Panc1 (cell line): ENCODE data around the gene ALG12.

Experiments
- POLR2AphosphoS5 ChIP-seq: IDR thresholded peaks from 2 replicates; pipeline ENCODE4 v1.6.1; 2012; ENCODE audit warnings: mild to moderate bottlenecking, low read depth, low read length, moderate library complexity
- TCF7L2 ChIP-seq: IDR thresholded peaks from 2 replicates; pipeline ENCODE4 v1.6.1; 2011; ENCODE audit warnings: mild to moderate bottlenecking, low read depth, low read length, inconsistent platforms
- TF ChIP-seq, protein P1 (sequence below): fragments of 450-650 bp; IDR thresholded peaks from 2 replicates; pipeline ENCODE4 v1.5.1; 2017; ENCODE audit warnings: mild to moderate bottlenecking
- TF ChIP-seq, protein P2 (sequence below), 2 experiments: IDR thresholded peaks; 2 replicates each; pipeline ENCODE4 v1.6.1; 2011 to 2012; ENCODE audit warnings: low read depth in 2 of 2, control low read depth in 1 of 2, low read length in 1 of 2, mild to moderate bottlenecking in 1 of 2, moderate library complexity in 1 of 2; ENCODE audit not compliant: insufficient read depth in 1 of 2

DNA sequence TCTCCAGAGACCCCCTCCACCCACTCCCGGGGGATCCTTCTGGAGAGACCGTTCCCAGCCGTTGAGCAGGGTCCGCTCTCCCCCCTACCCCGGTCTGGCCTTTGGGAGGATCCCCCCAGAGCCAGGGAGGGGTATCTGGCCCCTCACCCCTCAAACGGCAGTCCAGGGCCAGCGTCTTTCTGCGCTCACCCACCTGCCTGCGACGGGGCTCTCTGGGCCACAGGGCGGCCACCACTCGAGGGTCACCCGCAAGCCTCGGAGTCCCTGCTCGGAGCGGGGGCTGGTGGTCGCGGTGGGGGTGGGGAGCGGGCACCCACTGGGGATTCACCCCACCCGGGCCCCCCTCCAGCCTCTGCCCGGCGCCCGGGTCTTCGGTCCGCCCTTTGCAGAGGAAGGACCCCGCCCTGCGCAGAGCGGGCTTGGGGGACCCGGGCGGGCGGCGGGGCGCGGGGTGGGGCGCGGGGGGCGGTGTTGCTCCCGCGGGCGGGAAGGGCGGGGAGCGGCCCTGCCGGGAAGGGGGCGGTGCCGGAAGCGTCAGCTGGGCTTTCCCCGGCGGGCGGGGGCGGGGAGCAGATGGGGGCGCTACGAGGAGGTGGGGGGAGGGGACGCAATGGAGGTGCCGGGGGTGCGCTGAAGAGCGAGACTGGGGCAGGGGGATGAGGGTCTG is 16.8 kb upstream of the ALG12 start:
- TF ChIP-seq, protein P1, sequence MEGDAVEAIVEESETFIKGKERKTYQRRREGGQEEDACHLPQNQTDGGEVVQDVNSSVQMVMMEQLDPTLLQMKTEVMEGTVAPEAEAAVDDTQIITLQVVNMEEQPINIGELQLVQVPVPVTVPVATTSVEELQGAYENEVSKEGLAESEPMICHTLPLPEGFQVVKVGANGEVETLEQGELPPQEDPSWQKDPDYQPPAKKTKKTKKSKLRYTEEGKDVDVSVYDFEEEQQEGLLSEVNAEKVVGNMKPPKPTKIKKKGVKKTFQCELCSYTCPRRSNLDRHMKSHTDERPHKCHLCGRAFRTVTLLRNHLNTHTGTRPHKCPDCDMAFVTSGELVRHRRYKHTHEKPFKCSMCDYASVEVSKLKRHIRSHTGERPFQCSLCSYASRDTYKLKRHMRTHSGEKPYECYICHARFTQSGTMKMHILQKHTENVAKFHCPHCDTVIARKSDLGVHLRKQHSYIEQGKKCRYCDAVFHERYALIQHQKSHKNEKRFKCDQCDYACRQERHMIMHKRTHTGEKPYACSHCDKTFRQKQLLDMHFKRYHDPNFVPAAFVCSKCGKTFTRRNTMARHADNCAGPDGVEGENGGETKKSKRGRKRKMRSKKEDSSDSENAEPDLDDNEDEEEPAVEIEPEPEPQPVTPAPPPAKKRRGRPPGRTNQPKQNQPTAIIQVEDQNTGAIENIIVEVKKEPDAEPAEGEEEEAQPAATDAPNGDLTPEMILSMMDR, result no peak
- TF ChIP-seq POLR2AphosphoS5 (no peak), TCF7L2 (no peak)
- TF ChIP-seq, protein P2, sequence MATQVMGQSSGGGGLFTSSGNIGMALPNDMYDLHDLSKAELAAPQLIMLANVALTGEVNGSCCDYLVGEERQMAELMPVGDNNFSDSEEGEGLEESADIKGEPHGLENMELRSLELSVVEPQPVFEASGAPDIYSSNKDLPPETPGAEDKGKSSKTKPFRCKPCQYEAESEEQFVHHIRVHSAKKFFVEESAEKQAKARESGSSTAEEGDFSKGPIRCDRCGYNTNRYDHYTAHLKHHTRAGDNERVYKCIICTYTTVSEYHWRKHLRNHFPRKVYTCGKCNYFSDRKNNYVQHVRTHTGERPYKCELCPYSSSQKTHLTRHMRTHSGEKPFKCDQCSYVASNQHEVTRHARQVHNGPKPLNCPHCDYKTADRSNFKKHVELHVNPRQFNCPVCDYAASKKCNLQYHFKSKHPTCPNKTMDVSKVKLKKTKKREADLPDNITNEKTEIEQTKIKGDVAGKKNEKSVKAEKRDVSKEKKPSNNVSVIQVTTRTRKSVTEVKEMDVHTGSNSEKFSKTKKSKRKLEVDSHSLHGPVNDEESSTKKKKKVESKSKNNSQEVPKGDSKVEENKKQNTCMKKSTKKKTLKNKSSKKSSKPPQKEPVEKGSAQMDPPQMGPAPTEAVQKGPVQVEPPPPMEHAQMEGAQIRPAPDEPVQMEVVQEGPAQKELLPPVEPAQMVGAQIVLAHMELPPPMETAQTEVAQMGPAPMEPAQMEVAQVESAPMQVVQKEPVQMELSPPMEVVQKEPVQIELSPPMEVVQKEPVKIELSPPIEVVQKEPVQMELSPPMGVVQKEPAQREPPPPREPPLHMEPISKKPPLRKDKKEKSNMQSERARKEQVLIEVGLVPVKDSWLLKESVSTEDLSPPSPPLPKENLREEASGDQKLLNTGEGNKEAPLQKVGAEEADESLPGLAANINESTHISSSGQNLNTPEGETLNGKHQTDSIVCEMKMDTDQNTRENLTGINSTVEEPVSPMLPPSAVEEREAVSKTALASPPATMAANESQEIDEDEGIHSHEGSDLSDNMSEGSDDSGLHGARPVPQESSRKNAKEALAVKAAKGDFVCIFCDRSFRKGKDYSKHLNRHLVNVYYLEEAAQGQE (IDR thresholded peaks at IDR 0.05; ENCODE audit: insufficient read depth in 1 of 2, low read depth in 2 of 2, low read length in 1 of 2), result no peak
